GM12878 (cell line): ENCODE data around the gene CASP4. TPM values are rescaled to one million over a fixed set of nuclear protein-coding genes. Genes with fewer than 3 reads are reported as not detected.

Experiments
- ATAC-seq: fragments of 200-7000 bp; cut with Tn5 transposase; 3 replicates; pipeline ENCODE4 v1.9.1; 2020; ENCODE audit warnings: mild to moderate bottlenecking, moderate library complexity
- BruUV-seq: library from RNA; stranded (reverse); fragments of 400-500 nt; replicated peaks from 2 replicates; lab custom pipeline; 2021; lab: Mats Ljungman, UMichigan
- CTCF ChIA-PET: fragments of 300-600 bp; sonication (Branson Sonifier 250); formaldehyde crosslinking; extraction: SDS; loops from one replicate; lab custom pipeline; 2021; ENCODE audit warnings: inconsistent platforms; lab: Yijun Ruan, JAX
- POLR2A ChIA-PET: fragments of 350-600 bp; formaldehyde crosslinking; extraction: SDS; loops from one replicate; lab custom pipeline; 2021; ENCODE audit warnings: inconsistent platforms; lab: Charles Lee
- RAD21 ChIA-PET: fragments of 300-600 bp; sonication (Branson Sonifier 250); formaldehyde crosslinking; loops from one replicate; lab custom pipeline; 2023; ENCODE audit warnings: antibody characterized with exemption; ENCODE audit not compliant: unreplicated experiment; lab: Charles Lee
- SMC1A ChIA-PET: fragments of 300-600 bp; sonication (Branson Sonifier 250); formaldehyde crosslinking; loops from one replicate; lab custom pipeline; 2023; ENCODE audit not compliant: unreplicated experiment, uncharacterized antibody; lab: Charles Lee
- DNase-seq: peaks from one replicate; pipeline ENCODE4 v3.0.0-alpha.2; 2011; ENCODE audit warnings: low read depth, low spot score
- FAIRE-seq: peaks from 3 replicates; lab custom pipeline; 2011; peaks lifted over from hg19 to GRCh38; lab: Jason Lieb, UNC
- H2AFZ ChIP-seq: 2 replicates; pipeline ENCODE4 v1.6.0; 2011; ENCODE audit warnings: low read depth, low read length, control low read depth; ENCODE audit not compliant: control insufficient read depth
- H3K27ac ChIP-seq: 2 replicates; pipeline ENCODE4 v1.5.1; 2011; ENCODE audit warnings: control low read depth; ENCODE audit not compliant: control insufficient read depth, insufficient read depth
- H3K27me3 ChIP-seq, 2 experiments: replicated peaks in 1 of 2; 2 replicates each; pipeline versions ENCODE4 v1.6.0 to v1.6.1; 2011; ENCODE audit warnings: low read length in 1 of 2; ENCODE audit not compliant: control insufficient read depth in 2 of 2, insufficient read depth in 2 of 2
- H3K36me3 ChIP-seq, 2 experiments: 2 replicates each; pipeline ENCODE4 v1.5.1; 2011; ENCODE audit warnings: low read length in 1 of 2; ENCODE audit not compliant: control insufficient read depth in 2 of 2, insufficient read depth in 2 of 2
- H3K4me1 ChIP-seq: 2 replicates; pipeline ENCODE4 v1.6.1; 2011; ENCODE audit warnings: mild to moderate bottlenecking, low read length, moderate library complexity, mixed read lengths; ENCODE audit not compliant: control insufficient read depth, insufficient read depth
- H3K4me2 ChIP-seq: 2 replicates; pipeline ENCODE4 v1.6.0; 2011; ENCODE audit warnings: control low read depth; ENCODE audit not compliant: control insufficient read depth, insufficient read depth
- H3K4me3 ChIP-seq: fragments of 200-600 bp; sonication (generic); 2 replicates; pipeline ENCODE4 v1.5.1; 2016
- H3K79me2 ChIP-seq: 2 replicates; pipeline ENCODE4 v1.6.0; 2011; ENCODE audit warnings: low read length; ENCODE audit not compliant: control insufficient read depth, insufficient read depth
- H3K9ac ChIP-seq: 2 replicates; pipeline ENCODE4 v1.8.0; 2011; ENCODE audit warnings: low read length, control low read depth, mixed read lengths; ENCODE audit not compliant: control insufficient read depth, insufficient read depth
- H3K9me3 ChIP-seq: replicated peaks from 3 replicates; pipeline ENCODE4 v1.5.1; 2011; ENCODE audit warnings: mild to moderate bottlenecking, low read length; ENCODE audit not compliant: control insufficient read depth, insufficient read depth
- H4K20me1 ChIP-seq: 2 replicates; pipeline ENCODE4 v1.6.0; 2011; ENCODE audit not compliant: control insufficient read depth, insufficient read depth
- CBFB ChIP-seq: IDR thresholded peaks from 2 replicates; pipeline ENCODE4 v1.6.1; 2016; ENCODE audit warnings: antibody characterized with exemption, low read depth
- ETV6 ChIP-seq, 2 experiments: fragments of 450-650 bp in 1 of 2; IDR thresholded peaks in 1 of 2; conservative IDR thresholded peaks in 1 of 2; 2 replicates each; pipeline ENCODE4 v1.6.1; 2014; ENCODE audit warnings: antibody characterized with exemption in 1 of 2, borderline replicate concordance in 1 of 2, low read depth in 1 of 2, mild to moderate bottlenecking in 1 of 2, moderate library complexity in 1 of 2
- MTA2 ChIP-seq: fragments of 450-650 bp; IDR thresholded peaks from 2 replicates; pipeline ENCODE4 v1.6.1; 2016; ENCODE audit warnings: low read depth, mild to moderate bottlenecking, moderate library complexity
- NR2C2 ChIP-seq: IDR thresholded peaks from 2 replicates; pipeline ENCODE4 v1.6.1; 2011; ENCODE audit warnings: borderline replicate concordance, low read depth; ENCODE audit not compliant: control insufficient read depth, insufficient read length
- NR2F1 ChIP-seq: fragments of 450-650 bp; conservative IDR thresholded peaks from 2 replicates; pipeline ENCODE4 v1.6.1; 2017; ENCODE audit warnings: mild to moderate bottlenecking
- RAD51 ChIP-seq: fragments of 450-650 bp; IDR thresholded peaks from 2 replicates; pipeline ENCODE4 v1.6.1; 2016; ENCODE audit warnings: moderate library complexity, mild to moderate bottlenecking, inconsistent platforms
- RFX5 ChIP-seq: IDR thresholded peaks from 2 replicates; pipeline ENCODE4 v1.6.1; 2011; ENCODE audit warnings: low read depth, low read length, improper control_type of control experiment
- RUNX3 ChIP-seq: IDR thresholded peaks from 2 replicates; pipeline ENCODE4 v1.6.1; 2012; ENCODE audit warnings: low read length, inconsistent platforms
- SP1 ChIP-seq: IDR thresholded peaks from one replicate; pipeline ENCODE4 v1.6.1; 2011; ENCODE audit warnings: low read depth, low read length
- SUPT20H ChIP-seq: IDR thresholded peaks from 2 replicates; pipeline ENCODE4 v1.6.1; 2011; ENCODE audit warnings: low read depth, mild to moderate bottlenecking, low read length, moderate library complexity, borderline replicate concordance; ENCODE audit not compliant: control insufficient read depth
- in situ Hi-C: fragments of 300-500 bp; cut with MboI; formaldehyde crosslinking; loops from 9 replicates; pipeline ENCODE4 v1.14.3; 2018; ENCODE audit warnings: mixed read lengths
- intact Hi-C: fragments of 100-400 bp; cut with micrococcal nuclease; formaldehyde crosslinking; loops from one replicate; pipeline ENCODE4 v1.14.2; 2022; ENCODE audit not compliant: unreplicated experiment
- polyA plus RNA-seq, 11 experiments: library from polyadenylated mRNA; depleted of rRNA in 4 of 11; unstranded in 6 of 11; stranded (reverse) in 5 of 11; fragments of >200 nt; fragmentation: Nextera tagmentation in 4 of 11; fragmentation: Illumina TruSeq in 1 of 11; extraction: Ambion mirVana in 4 of 11; extraction: Trizol in 1 of 11; gene quantifications; 1 replicate in 1 of 11; 2 replicates in 10 of 11; pipeline versions ENCODE4 v1.2.1 to v1.2.3, GENCODE V29; 2011 to 2016; ENCODE audit warnings: inconsistent platforms in 2 of 11, missing spikeins in 2 of 11, low read depth in 1 of 11
- total RNA-seq, 4 experiments: library from RNA; depleted of rRNA in 3 of 4; stranded (reverse); fragments of >200 nt in 3 of 4; fragmentation: Illumina TruSeq in 1 of 4; extraction: Trizol in 1 of 4; gene quantifications; 2 replicates each; pipeline versions ENCODE4 v1.2.1 to v1.2.3, GENCODE V29; 2013 to 2021
- TF ChIP-seq, protein P1 (sequence below): fragments of 450-650 bp; IDR thresholded peaks from 2 replicates; pipeline ENCODE4 v1.6.1; 2017; ENCODE audit warnings: mild to moderate bottlenecking, moderate library complexity
- TF ChIP-seq, protein P2 (sequence below): fragments of 450-650 bp; IDR thresholded peaks from 2 replicates; pipeline ENCODE4 v1.6.1; 2017; ENCODE audit warnings: low read depth, mild to moderate bottlenecking, moderate library complexity
- TF ChIP-seq, protein P3 (sequence below): IDR thresholded peaks from 2 replicates; pipeline ENCODE4 v1.6.1; 2011; ENCODE audit warnings: borderline replicate concordance, low read depth, mild to moderate bottlenecking, moderate library complexity, mixed read lengths, low read length; ENCODE audit not compliant: insufficient read depth; ENCODE audit errors: extremely low read length

The CASP4 gene
- total and polyA plus RNA-seq, 10 of the 15 experiments (the other 5 are each of a cell fraction or from before 2014, with no cell fraction given), result 25.3 to 113 (median 50.0) TPM

DNA sequence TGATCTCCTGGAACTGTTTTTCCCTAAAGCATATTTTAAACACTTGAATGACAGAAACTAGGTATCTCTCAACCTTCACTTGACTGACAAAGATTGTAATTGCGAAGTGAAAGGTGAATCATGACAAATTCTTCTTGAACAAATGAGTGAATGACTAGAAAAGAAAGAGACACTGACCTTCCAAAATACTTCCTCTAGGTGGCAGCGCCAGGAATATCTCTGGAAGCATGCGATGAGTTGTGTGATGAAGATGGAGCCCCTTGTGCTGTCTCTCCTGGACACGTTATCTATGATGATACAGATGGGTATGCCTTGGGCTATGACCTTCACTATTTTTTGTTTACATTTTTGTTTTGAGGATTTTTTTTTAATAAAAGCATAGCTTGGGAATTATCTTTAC, 63.1 kb downstream of the CASP4 start (continued):
- TF ChIP-seq, protein P1, sequence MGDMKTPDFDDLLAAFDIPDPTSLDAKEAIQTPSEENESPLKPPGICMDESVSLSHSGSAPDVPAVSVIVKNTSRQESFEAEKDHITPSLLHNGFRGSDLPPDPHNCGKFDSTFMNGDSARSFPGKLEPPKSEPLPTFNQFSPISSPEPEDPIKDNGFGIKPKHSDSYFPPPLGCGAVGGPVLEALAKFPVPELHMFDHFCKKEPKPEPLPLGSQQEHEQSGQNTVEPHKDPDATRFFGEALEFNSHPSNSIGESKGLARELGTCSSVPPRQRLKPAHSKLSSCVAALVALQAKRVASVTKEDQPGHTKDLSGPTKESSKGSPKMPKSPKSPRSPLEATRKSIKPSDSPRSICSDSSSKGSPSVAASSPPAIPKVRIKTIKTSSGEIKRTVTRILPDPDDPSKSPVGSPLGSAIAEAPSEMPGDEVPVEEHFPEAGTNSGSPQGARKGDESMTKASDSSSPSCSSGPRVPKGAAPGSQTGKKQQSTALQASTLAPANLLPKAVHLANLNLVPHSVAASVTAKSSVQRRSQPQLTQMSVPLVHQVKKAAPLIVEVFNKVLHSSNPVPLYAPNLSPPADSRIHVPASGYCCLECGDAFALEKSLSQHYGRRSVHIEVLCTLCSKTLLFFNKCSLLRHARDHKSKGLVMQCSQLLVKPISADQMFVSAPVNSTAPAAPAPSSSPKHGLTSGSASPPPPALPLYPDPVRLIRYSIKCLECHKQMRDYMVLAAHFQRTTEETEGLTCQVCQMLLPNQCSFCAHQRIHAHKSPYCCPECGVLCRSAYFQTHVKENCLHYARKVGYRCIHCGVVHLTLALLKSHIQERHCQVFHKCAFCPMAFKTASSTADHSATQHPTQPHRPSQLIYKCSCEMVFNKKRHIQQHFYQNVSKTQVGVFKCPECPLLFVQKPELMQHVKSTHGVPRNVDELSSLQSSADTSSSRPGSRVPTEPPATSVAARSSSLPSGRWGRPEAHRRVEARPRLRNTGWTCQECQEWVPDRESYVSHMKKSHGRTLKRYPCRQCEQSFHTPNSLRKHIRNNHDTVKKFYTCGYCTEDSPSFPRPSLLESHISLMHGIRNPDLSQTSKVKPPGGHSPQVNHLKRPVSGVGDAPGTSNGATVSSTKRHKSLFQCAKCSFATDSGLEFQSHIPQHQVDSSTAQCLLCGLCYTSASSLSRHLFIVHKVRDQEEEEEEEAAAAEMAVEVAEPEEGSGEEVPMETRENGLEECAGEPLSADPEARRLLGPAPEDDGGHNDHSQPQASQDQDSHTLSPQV, result no peak
- TF ChIP-seq, protein P2, sequence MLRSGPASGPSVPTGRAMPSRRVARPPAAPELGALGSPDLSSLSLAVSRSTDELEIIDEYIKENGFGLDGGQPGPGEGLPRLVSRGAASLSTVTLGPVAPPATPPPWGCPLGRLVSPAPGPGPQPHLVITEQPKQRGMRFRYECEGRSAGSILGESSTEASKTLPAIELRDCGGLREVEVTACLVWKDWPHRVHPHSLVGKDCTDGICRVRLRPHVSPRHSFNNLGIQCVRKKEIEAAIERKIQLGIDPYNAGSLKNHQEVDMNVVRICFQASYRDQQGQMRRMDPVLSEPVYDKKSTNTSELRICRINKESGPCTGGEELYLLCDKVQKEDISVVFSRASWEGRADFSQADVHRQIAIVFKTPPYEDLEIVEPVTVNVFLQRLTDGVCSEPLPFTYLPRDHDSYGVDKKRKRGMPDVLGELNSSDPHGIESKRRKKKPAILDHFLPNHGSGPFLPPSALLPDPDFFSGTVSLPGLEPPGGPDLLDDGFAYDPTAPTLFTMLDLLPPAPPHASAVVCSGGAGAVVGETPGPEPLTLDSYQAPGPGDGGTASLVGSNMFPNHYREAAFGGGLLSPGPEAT, result no peak
- TF ChIP-seq SP1, result no peak
- TF ChIP-seq, protein P3, sequence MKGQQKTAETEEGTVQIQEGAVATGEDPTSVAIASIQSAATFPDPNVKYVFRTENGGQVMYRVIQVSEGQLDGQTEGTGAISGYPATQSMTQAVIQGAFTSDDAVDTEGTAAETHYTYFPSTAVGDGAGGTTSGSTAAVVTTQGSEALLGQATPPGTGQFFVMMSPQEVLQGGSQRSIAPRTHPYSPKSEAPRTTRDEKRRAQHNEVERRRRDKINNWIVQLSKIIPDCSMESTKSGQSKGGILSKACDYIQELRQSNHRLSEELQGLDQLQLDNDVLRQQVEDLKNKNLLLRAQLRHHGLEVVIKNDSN, result no peak

DNA sequence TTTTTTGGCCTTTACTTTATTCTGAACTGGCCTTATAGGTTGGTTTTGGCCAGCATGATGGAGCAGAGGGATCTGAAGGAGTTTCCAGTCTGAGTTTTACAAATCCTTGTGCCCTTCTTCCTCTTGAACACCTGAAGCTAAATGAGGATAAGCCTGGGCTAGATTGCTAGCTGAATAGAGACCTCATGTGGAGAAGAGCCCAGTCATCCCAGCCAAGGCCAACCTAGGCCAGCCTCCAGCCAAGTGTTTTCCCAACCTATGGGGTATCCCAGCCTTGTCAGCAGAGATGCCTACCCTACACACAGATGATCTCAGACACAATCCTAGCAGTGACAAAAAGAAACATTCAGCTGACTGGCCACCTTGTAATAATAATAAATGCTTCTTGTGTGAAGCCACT, 69.1 kb downstream of the CASP4 start:
- ChIA-PET CTCF (interaction anchor here (0.7 to 1.3 kb wide), 2 partner anchors 15 to 263 kb away, joined by 3 read pairs; no protein-coding TSS in a partner anchor), POLR2A (interaction anchor here (0.8 kb wide), 1 partner anchor 18 kb away, joined by 3 read pairs; no protein-coding TSS in a partner anchor), RAD21 (no interaction called here), SMC1A (interaction anchor here (1.2 to 2.6 kb wide), 2 partner anchors 10 to 12 kb away, joined by 3 to 7 read pairs; no protein-coding TSS in a partner anchor)
- H3K27me3 ChIP-seq, result no peaks in the 10 kb centered on the region
- H3K27ac ChIP-seq, result no peak overlapping the region; the same call in 1 of the 2 replicates
- TF ChIP-seq RFX5 (no peak), NR2F1 (no peak), NR2C2 (no peak), RUNX3 (no peak), RAD51 (no peak), SUPT20H (no peak), MTA2 (no peak), ETV6 (conservative IDR thresholded peaks at IDR 0.05 in 1 of 2, IDR thresholded peaks at IDR 0.05 in 1 of 2; ENCODE audit: borderline replicate concordance in 1 of 2, low read depth in 1 of 2) (no peak), CBFB (no peak)
- no peak overlapping the region for H3K4me3 ChIP-seq
- no TSS peak for BruUV-seq
- FAIRE-seq (no peak), DNase-seq (no peak), ATAC-seq (no peak)
- no peak overlapping the region for H2AFZ ChIP-seq
- intact Hi-C loops, result no loop called here
- peaks cover 5% of the 10 kb centered on the region; the same call in 1 of the 2 replicates for H3K4me1 ChIP-seq
- H3K79me2 ChIP-seq, result no peaks in the 10 kb centered on the region
- no peak overlapping the region for H3K4me2 ChIP-seq
- no peaks in the 10 kb centered on the region for H3K9me3 ChIP-seq
- no peaks in the 10 kb centered on the region for H4K20me1 ChIP-seq
- no peaks in the 10 kb centered on the region for H3K36me3 ChIP-seq
- in situ Hi-C loops, result no loop called here
- no peak overlapping the region for H3K9ac ChIP-seq
